Omental fat pad (tissue), 4 donors: Measurements from ENCODE around the gene GALNT11. TPM values are rescaled to one million over a fixed set of nuclear protein-coding genes. Genes with fewer than 3 reads are reported as not detected.

Experiments used
- ATAC-seq: fragments of 150-250 bp; one replicate; pipeline ENCODE4 v1.9.1; 2016; ENCODE audit warnings: mild to moderate bottlenecking, moderate library complexity; ENCODE audit not compliant: low FRiP score
- DNase-seq: peaks from one replicate; pipeline ENCODE4 v3.0.0-alpha.2; 2019; ENCODE audit warnings: low spot score
- total RNA-seq, 4 donors: library from RNA; depleted of rRNA; stranded (reverse); fragments of >200 nt; gene quantifications; one replicate each; pipeline ENCODE4 v1.1.0, GENCODE V29; 2016
- TF ChIP-seq, protein P1 (sequence below), 3 donors: fragments of 450-650 bp; IDR thresholded peaks; one replicate each; pipeline ENCODE4 v1.5.1; 2016 to 2017; ENCODE audit warnings: antibody characterized with exemption in 3 of 3, mild to moderate bottlenecking in 3 of 3, moderate library complexity in 2 of 3

The GALNT11 gene
- total RNA-seq, 4 donors from 2014 or later: 45.2 to 53.4 (median 51.4) TPM

DNA sequence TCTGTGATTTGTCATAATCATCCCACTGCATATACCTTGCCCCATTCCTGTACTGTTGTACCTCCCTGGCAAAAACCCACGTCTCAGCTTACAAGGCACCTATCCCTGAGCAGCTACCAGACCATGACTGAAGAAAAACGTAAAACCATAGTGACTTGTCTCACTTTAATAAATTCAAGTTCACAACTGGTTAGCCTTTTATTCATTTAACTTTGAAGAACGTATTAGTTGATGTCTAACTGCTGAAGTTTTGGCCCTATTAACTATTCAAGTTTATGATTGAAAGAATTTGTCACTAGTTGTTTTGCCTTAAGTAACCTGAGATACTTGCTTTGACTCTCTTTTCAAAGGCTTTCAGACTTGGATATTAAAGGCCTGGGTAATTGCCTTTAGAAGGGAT, 59.7 kb downstream of the GALNT11 start:
- ATAC-seq (no peak), DNase-seq (no peak)
- TF ChIP-seq, protein P1, sequence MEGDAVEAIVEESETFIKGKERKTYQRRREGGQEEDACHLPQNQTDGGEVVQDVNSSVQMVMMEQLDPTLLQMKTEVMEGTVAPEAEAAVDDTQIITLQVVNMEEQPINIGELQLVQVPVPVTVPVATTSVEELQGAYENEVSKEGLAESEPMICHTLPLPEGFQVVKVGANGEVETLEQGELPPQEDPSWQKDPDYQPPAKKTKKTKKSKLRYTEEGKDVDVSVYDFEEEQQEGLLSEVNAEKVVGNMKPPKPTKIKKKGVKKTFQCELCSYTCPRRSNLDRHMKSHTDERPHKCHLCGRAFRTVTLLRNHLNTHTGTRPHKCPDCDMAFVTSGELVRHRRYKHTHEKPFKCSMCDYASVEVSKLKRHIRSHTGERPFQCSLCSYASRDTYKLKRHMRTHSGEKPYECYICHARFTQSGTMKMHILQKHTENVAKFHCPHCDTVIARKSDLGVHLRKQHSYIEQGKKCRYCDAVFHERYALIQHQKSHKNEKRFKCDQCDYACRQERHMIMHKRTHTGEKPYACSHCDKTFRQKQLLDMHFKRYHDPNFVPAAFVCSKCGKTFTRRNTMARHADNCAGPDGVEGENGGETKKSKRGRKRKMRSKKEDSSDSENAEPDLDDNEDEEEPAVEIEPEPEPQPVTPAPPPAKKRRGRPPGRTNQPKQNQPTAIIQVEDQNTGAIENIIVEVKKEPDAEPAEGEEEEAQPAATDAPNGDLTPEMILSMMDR (IDR thresholded peaks at IDR 0.05): no peak

DNA sequence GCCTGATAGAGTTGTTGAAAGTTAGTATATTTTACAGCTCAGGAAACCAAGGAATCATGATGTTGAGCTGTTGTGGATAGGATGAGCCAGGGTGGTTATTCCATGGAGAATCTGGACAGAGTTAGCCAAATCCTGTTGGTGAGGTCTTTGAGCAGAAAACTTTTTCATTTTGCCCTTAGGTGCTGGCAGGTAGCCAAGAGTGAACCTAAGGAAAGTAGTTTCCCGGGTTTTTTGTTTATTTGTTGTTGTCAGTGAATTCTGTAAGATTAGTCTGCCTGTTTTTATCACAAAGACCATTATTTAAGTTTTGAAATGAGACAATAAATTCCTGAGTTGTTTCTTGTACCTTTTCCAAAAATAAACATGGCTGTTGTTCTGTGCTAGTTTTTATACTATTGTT, 61.0 kb downstream of the GALNT11 start:
- TF ChIP-seq, protein P1 (IDR thresholded peaks at IDR 0.05): no peak
- DNase-seq (no peak), ATAC-seq (no peak)

DNA sequence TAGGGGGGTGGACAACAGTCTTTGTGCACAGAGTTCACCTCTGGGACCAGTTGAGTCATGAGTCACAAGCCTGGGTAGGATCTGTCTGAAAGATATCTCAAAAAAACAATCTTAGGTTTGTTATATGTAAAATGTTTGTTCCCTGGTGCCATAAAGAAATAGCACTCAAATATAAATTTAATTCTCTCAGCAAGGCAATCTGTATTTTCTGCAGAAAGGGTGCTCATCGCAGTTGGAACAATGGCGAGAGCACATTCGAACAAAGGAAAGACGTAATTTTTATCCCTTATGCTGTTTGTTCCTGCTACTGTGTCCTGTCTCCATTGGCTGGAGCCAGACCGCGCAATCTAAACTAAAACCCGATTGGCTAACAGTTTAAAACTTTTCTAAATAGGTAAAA, 63.7 kb downstream of the GALNT11 start:
- DNase-seq: no peak
- ATAC-seq: no peak
- TF ChIP-seq, protein P1 (IDR thresholded peaks at IDR 0.05): no peak

DNA sequence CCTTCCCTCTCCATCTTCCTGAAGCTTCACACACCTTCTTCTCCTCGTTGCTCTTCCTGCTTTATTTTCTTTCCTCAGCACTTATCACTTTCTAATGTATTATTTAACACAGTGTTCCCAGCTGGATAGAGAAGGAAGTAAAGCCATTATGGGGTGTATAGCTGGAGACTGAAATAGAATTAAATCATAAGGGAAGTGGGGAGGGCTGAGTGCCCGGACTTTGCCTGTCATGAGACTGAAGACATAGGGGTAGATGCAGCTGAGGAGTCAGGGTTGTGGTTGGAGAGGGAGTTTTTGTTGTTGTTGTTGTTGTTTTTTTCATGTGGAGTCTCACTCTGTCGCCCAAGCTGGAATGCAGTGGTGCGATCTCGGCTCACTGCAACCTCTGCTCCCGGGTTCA, 65.3 kb downstream of the GALNT11 start:
- DNase-seq: no peak
- ATAC-seq: no peak
- TF ChIP-seq, protein P1 (IDR thresholded peaks at IDR 0.05): no peak

DNA sequence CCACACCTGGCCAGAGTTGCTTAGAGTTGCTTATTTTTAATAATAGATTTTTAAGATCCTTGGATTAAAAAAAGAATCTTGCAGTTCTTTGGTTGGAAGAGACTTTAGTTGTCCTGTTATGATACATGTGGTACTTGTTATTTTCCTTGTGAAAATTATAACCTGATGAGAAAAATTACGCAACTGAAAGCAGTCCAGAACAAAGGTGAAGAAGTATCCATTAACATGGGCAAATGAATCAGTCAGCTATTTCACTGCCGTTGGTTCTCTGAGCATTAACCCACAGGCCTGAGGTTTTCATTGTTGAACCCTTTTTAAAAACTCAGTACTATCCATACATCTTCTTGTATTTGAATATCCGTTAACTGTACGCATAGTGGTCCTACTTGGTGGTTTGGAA, 68.2 kb downstream of the GALNT11 start:
- DNase-seq (no peak), ATAC-seq (no peak)
- TF ChIP-seq, protein P1 (IDR thresholded peaks at IDR 0.05): no peak

DNA sequence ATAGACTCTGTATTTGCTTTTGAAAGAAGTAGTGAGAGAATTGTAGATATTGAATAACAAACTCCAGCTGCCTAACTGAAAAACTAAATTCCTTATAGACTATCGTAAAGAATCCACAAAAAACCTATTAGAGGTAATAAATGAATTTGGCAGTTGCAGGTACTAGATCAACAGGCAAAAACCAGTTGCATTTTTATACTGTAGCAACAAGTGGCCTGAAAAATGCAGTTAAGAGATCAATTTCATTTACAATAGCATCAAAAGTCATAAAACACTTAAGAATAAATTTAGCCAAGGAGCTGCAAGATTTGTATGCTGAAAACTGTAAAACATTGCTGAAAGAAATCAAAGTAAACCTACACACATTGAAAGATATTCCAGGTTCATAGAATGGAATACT, 70.3 kb downstream of the GALNT11 start:
- TF ChIP-seq, protein P1 (IDR thresholded peaks at IDR 0.05): no peak
- DNase-seq: no peak
- ATAC-seq: no peak

DNA sequence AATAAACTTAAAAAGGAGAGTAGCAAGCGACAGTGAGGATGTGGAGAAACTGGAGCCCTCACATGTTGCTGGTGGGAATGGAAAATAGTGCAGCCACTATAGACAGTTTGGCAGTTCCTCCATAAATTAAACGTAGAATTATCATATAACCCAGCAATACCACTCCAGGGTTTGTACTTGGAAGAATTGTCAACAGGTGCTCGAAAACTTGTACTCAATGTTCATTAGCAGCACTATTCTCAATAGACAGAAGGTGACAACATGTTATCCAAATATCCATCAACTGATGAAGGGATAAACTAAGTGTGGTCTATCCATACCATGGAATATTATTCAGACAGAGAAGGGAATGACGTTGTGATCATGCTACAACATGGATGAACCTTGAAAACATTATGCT, 71.9 kb downstream of the GALNT11 start:
- ATAC-seq (no peak), DNase-seq (no peak)
- TF ChIP-seq, protein P1 (IDR thresholded peaks at IDR 0.05): no peak
